Measurements from ENCODE around the gene PSMA5. TPM values are rescaled to one million over a fixed set of nuclear protein-coding genes. Genes with fewer than 3 reads are reported as not detected.
A peak's percentile ranks its signal among the peaks of the same experiment; 100 is the strongest.

Gene PSMA5
- total and polyA plus RNA-seq, 10 of the 15 experiments (the other 5 are each of a cell fraction or from before 2014, with no cell fraction given) = 58.7 to 271 (median 187) TPM

DNA sequence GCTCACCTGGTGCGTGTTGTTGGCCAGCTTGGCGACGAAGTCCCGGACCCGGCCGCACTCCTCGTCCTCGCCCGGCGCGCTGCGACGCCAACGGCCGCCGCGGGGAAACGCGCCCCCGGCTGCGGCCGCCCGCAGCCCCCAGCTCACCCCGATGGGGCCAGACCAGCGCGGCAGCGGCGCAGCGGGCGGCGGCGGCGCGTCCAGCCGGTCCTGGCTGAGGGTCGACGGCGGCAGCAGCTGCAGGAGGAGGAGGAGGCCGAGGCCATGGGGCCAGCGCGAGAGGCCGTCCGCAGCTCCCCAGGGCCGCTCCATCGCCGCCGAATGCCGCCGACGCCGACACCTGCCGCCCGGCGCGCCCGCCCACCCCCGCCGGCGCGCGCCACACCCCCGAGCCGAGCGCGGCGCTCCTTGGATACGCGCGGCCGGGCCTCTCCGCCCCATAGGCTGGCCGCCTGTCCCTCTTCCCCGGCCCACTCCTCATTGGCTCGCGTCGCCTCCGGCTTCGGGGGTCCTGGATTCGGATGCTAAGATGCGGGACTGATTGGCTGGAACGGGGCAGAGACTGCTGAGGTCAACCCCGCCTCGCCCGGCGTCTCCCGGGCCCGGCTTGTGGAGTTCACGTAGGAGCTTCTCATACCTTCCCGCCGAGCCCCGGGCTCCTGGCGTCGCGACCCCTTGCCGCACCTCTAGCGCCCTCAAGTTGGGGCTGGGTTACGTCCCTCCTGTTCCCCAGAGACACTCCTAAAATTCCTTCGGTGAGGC, 28.5 kb downstream of the PSMA5 start, which contains the start of gene SORT1:
SORT1 (minus strand) TSS at position 338 of the 762 bp plus-strand sequence; CDS start at position 312, 26 bp downstream.
- Histone ChIP-seq H3K36me3 (ENCODE audit: control insufficient read depth in 2 of 2, insufficient read depth in 2 of 2, low read length in 1 of 2) (peaks cover 2 to 9% of the 10 kb centered on the region in 2 experiments), H3K4me2 (ENCODE audit: control insufficient read depth, insufficient read depth) (peak within 1 kb of the TSS; percentile 76), H2AFZ (ENCODE audit: control insufficient read depth, low read depth, low read length) (peak within 1 kb of the TSS; percentile 35), H3K9ac (ENCODE audit: control insufficient read depth, insufficient read depth, low read length) (peak within 1 kb of the TSS; percentile 52; the same call in 1 of the 2 replicates), H3K79me2 (ENCODE audit: control insufficient read depth, insufficient read depth, low read length) (no peaks in the 10 kb centered on the region), H3K4me1 (ENCODE audit: control insufficient read depth, insufficient read depth, low read length) (peaks cover 3% of the 10 kb centered on the region), H3K27me3 (replicated peaks in 1 of 2; ENCODE audit: control insufficient read depth in 2 of 2, insufficient read depth in 2 of 2, low read length in 1 of 2) (peaks cover 1 to 4% of the 10 kb centered on the region in 2 experiments; a peak in 3 of 4 replicates), H3K9me3 (replicated peaks; ENCODE audit: control insufficient read depth, insufficient read depth, low read length) (no peaks in the 10 kb centered on the region), H3K4me3 (peak within 1 kb of the TSS; percentile 55), H3K27ac (ENCODE audit: control insufficient read depth, insufficient read depth) (no peak within 1 kb of the TSS), H4K20me1 (ENCODE audit: control insufficient read depth, insufficient read depth) (no peaks in the 10 kb centered on the region)
- ChIA-PET CTCF (interaction anchor here (1.1 to 8.0 kb wide), 18 partner anchors 7 to 196 kb away, joined by 3 to 241 read pairs (median 8); partner anchors contain the start of genes CYB561D1 and PSRC1), POLR2A (no interaction called here), RAD21 (ENCODE audit: unreplicated experiment) (interaction anchor here (1.4 to 6.0 kb wide), 11 partner anchors 10 to 199 kb away, joined by 3 to 87 read pairs (median 7); partner anchors contain the start of genes PSMA5 and PSRC1), SMC1A (ENCODE audit: uncharacterized antibody, unreplicated experiment) (interaction anchor here (1.1 to 6.6 kb wide), 13 partner anchors 9 to 134 kb away, joined by 3 to 113 read pairs (median 6); partner anchors contain the start of genes MYBPHL and PSRC1)
- DNase-seq (ENCODE audit: low read depth, low spot score) = no peak
- WGBS (ENCODE audit: insufficient coverage, insufficient replicate concordance, low lambda C conversion rate, missing lambda C conversion rate) = 3% methylated on average over 66 of the region's 98 CpGs
- in situ Hi-C loops (cut with MboI) = no loop called here
- no TSS peak for BruUV-seq (replicated peaks)
- ATAC-seq = peak; percentile 96
- FAIRE-seq = no peak
- intact Hi-C loops (cut with micrococcal nuclease; ENCODE audit: unreplicated experiment) = loop anchor here (2.0 to 10.0 kb wide), 2 partner anchors 135 to 283 kb away; partner anchors contain the start of gene ELAPOR1
- TF ChIP-seq NFYA (IDR thresholded peaks at IDR 0.05; ENCODE audit: borderline replicate concordance, low read depth, low read length) (no peak; the same call in 1 of the 2 replicates), HDAC6 (IDR thresholded peaks at IDR 0.05; ENCODE audit: unreplicated experiment) (peak; percentile 73), PBX3 (IDR thresholded peaks at IDR 0.05; ENCODE audit: insufficient replicate concordance, low read depth, low read length) (peak; percentile 96), DPF2 (IDR thresholded peaks at IDR 0.05) (peak; percentile 81), CBX5 (IDR thresholded peaks at IDR 0.05; ENCODE audit: low read depth) (no peak), IKZF2 (IDR thresholded peaks at IDR 0.05) (no peak), ATF2 (IDR thresholded peaks at IDR 0.05; ENCODE audit: low read length) (no peak), EGR1 (IDR thresholded peaks at IDR 0.05; ENCODE audit: borderline replicate concordance in 1 of 2, low read depth in 2 of 2, low read length in 2 of 2) (peak in 1 of 2 experiments; percentile 47; a peak in 1 of 3 replicates), RUNX3 (IDR thresholded peaks at IDR 0.05; ENCODE audit: low read length) (no peak), CHD4 (IDR thresholded peaks at IDR 0.05) (no peak), ZNF207 (IDR thresholded peaks at IDR 0.05; ENCODE audit: borderline replicate concordance) (no peak)
- TF ChIP-seq, protein P1, sequence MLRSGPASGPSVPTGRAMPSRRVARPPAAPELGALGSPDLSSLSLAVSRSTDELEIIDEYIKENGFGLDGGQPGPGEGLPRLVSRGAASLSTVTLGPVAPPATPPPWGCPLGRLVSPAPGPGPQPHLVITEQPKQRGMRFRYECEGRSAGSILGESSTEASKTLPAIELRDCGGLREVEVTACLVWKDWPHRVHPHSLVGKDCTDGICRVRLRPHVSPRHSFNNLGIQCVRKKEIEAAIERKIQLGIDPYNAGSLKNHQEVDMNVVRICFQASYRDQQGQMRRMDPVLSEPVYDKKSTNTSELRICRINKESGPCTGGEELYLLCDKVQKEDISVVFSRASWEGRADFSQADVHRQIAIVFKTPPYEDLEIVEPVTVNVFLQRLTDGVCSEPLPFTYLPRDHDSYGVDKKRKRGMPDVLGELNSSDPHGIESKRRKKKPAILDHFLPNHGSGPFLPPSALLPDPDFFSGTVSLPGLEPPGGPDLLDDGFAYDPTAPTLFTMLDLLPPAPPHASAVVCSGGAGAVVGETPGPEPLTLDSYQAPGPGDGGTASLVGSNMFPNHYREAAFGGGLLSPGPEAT (IDR thresholded peaks at IDR 0.05; ENCODE audit: low read depth) = no peak
- TF ChIP-seq, protein P2, sequence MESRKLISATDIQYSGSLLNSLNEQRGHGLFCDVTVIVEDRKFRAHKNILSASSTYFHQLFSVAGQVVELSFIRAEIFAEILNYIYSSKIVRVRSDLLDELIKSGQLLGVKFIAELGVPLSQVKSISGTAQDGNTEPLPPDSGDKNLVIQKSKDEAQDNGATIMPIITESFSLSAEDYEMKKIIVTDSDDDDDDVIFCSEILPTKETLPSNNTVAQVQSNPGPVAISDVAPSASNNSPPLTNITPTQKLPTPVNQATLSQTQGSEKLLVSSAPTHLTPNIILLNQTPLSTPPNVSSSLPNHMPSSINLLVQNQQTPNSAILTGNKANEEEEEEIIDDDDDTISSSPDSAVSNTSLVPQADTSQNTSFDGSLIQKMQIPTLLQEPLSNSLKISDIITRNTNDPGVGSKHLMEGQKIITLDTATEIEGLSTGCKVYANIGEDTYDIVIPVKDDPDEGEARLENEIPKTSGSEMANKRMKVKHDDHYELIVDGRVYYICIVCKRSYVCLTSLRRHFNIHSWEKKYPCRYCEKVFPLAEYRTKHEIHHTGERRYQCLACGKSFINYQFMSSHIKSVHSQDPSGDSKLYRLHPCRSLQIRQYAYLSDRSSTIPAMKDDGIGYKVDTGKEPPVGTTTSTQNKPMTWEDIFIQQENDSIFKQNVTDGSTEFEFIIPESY (IDR thresholded peaks at IDR 0.05) = no peak
- TF ChIP-seq, protein P3, sequence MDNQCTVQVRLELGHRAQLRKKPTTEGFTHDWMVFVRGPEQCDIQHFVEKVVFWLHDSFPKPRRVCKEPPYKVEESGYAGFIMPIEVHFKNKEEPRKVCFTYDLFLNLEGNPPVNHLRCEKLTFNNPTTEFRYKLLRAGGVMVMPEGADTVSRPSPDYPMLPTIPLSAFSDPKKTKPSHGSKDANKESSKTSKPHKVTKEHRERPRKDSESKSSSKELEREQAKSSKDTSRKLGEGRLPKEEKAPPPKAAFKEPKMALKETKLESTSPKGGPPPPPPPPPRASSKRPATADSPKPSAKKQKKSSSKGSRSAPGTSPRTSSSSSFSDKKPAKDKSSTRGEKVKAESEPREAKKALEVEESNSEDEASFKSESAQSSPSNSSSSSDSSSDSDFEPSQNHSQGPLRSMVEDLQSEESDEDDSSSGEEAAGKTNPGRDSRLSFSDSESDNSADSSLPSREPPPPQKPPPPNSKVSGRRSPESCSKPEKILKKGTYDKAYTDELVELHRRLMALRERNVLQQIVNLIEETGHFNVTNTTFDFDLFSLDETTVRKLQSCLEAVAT (IDR thresholded peaks at IDR 0.05) = no peak
